NCI-H1105 (cell line): ENCODE results near the gene CHAT.

Experiments
- DNase-seq: peaks from one replicate; lab custom pipeline; 2025; lab: John Stamatoyannopoulos, UW

Gene CHAT

GRCh38 chr10:49612513-49613164, 1.2 kb upstream of the CHAT start:
- DNase-seq, result no peak

- no peak for DNase-seq
These were observed 514 bp upstream of the CHAT start for GRCh38 chr10:49613165-49613881.

- DNase-seq, result no peak
These were observed 683 bp downstream of the CHAT start for GRCh38 chr10:49614242-49615198.

GRCh38 chr10:49615213-49615612, 1.4 kb downstream of the CHAT start:
- no peak for DNase-seq

GRCh38 chr10:49615721-49616120, 1.9 kb downstream of the CHAT start:
- no peak for DNase-seq

GRCh38 chr10:49616421-49617101, 2.7 kb downstream of the CHAT start:
- DNase-seq, result no peak

GRCh38 chr10:49617121-49618020, 3.5 kb downstream of the CHAT start:
- no peak for DNase-seq

GRCh38 chr10:49618821-49619220, 5.0 kb downstream of the CHAT start:
- DNase-seq, result no peak

GRCh38 chr10:49619613-49620012, 5.8 kb downstream of the CHAT start:
- no peak for DNase-seq

GRCh38 chr10:49620286-49620810, 6.5 kb downstream of the CHAT start:
- no peak for DNase-seq

- no peak for DNase-seq
These were observed 7.1 kb downstream of the CHAT start for GRCh38 chr10:49620841-49621378.

GRCh38 chr10:49621561-49621960, 7.7 kb downstream of the CHAT start:
- DNase-seq, result no peak

- DNase-seq, result no peak
These were observed 8.9 kb downstream of the CHAT start for GRCh38 chr10:49622426-49623425.

GRCh38 chr10:49624629-49625028, 10.8 kb downstream of the CHAT start:
- no peak for DNase-seq

- DNase-seq, result no peak
These were observed 11.6 kb downstream of the CHAT start for GRCh38 chr10:49625411-49625810.

GRCh38 chr10:49627038-49627437, 13.2 kb downstream of the CHAT start:
- no peak for DNase-seq

GRCh38 chr10:49627644-49628247, 13.9 kb downstream of the CHAT start:
- no peak for DNase-seq

- no peak for DNase-seq
These were observed 14.8 kb downstream of the CHAT start for GRCh38 chr10:49628599-49628998.

- no peak for DNase-seq
These were observed 15.6 kb downstream of the CHAT start for GRCh38 chr10:49629431-49629881.
